AG08395 (cell line): ENCODE measurements around the gene FAT4.

ENCODE experiments used
- DNase-seq: peaks from one replicate; pipeline ENCODE4 v3.0.0; 2012; ENCODE audit warnings: mixed read lengths, low spot score

FAT4 gene

DNA sequence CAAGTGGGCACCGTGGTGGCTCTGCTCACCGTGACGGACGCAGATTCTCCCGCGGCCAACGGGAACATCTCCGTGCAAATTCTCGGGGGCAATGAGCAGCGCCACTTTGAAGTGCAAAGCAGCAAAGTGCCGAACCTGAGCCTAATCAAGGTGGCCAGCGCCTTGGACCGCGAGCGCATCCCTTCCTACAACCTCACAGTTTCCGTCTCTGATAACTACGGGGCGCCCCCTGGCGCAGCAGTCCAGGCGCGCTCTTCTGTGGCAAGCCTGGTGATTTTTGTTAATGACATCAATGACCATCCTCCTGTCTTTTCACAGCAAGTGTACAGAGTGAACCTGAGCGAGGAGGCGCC, 2.7 kb downstream of the FAT4 start:
- DNase-seq = peak; percentile 30

GRCh38 chr4:125319311-125319710, 4.6 kb downstream of the FAT4 start:
- no peak for DNase-seq

- peak; percentile 68 for DNase-seq
These were observed 7.1 kb downstream of the FAT4 start for GRCh38 chr4:125321709-125322365.

GRCh38 chr4:125322366-125322730, 7.6 kb downstream of the FAT4 start:
- no peak for DNase-seq

GRCh38 chr4:125323654-125324053, 8.9 kb downstream of the FAT4 start:
- peak; percentile 59 for DNase-seq

DNA sequence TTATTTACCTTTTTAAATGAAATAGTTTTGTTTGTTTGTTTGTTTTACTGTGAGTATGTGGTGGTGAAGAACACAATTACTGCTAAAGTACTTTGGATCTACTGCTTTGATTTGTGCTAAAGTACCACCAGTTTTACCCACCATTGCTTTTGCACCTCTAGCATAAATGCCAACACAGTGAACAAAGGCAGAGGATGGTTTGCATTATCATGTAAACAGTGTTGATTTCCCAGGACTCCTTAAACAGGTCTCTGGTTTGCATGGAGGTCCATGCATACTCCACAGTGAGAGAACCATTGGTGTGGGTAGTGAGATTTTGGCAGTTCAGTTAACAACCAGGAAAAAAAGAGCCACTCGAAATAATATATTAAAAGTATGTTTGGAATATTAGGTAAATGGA, 11.0 kb downstream of the FAT4 start:
- no peak for DNase-seq

- DNase-seq = no peak
These were observed 16.4 kb downstream of the FAT4 start for GRCh38 chr4:125331116-125331515.

GRCh38 chr4:125334926-125335325, 20.2 kb downstream of the FAT4 start:
- no peak for DNase-seq

- DNase-seq = no peak
These were observed 24.1 kb downstream of the FAT4 start for GRCh38 chr4:125338814-125339213.

DNA sequence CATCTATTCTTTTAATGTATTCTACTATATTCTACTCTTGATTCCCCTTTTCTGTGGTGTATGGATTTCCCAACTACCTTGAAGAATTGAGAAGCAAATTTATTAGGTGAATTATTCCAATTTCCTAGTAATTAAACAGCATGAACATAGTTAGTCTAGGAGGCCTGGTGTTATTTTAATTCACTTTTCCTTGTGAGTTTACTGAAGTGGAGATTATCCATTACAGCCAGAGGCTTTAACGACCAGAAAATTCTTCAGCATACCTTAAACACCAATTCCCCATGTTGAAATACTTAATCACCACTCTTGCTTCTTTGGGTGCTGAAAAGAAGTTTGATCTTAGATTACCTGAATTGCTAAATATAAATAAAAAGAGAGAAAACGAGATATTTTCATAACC, 29.4 kb downstream of the FAT4 start:
- no peak for DNase-seq

DNA sequence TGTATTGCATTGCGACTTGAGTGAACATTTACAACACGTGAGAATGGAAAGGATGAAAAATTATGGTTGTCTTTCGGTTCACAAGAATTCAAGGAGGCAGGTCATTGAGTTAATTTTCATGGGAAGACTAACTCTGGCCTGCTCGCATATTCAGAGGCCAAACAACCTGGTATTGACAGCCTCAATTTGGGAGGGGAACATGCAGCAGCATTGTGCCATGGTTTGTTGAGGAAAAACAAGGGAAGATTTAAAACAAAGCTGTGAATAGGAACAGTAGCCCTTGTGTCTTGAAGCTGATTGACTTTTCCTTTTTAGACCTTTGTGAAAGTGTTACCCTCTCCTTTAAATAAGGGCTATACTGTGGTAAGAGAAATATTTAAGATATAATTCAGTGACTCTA, 31.9 kb downstream of the FAT4 start:
- no peak for DNase-seq

DNA sequence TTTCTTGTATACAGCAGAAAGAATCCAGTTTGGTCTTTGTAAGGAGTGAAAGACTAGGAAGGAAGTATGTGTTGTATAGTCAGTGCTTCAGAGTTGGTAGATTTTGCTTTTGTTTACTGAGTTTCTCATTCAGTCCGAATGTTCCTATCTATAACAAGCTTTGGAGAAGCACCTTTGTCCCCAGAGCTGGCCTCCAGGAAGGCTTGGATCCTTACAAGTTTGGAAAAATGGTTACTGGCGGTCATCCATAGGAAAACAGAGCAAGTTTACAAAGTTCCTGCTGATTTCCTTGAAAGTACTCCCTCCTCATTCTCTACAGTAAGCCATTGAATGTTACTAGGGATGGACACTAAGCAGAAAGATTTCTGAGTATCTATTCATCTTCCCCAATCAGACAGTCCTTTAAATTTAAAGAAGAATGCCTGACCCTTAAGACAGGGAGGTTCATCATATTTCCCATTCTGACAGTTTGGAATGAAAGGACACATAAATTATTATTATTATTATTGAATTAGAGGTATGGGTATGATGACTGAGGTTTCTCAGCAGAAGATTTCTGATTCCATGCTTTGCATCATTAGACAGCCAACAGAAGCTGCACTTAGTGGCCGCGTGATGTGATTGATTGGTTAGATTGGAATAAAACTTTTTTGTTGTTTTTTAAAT, 35.8 kb downstream of the FAT4 start:
- no peak for DNase-seq

DNA sequence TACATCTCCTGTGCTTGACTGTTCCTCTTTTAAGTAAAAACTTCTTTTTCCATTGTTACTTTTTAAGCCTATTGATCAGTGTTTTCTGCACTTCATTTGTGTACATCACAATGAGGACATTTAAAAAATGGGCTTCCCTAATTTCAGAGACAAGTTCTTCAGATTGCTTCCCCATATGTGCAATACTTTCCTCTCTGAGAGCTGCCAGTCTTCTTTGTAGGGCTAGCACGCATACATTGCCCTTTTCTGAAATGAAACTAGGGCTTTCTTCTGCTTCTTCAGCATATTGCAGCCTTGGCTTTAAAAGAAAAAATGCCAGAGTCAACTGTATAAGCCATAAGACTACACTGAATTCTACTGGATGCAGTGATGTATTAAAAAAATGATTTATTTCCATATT, 37.8 kb downstream of the FAT4 start:
- DNase-seq = no peak

- DNase-seq = no peak
These were observed 38.4 kb downstream of the FAT4 start for GRCh38 chr4:125353131-125353530.

DNA sequence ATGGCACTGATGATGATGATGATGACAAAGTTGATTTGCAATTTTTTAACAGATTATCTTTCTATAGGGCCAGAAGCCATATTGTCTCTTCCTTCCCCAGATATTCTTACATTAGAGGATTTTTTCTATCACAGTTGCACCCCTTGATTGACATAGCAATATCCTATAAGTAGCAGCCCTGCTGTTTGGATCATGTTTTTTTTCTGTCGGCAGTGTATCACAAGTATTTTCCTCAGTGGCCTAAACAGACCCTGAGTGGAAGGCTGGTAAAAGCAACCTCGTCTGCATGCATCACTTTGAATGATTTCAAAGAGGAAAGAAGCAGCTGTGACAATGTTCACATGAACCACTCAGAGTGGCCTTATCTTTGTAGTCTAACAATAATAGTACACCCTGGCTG, 41.0 kb downstream of the FAT4 start:
- DNase-seq = no peak

GRCh38 chr4:125357675-125358074, 42.9 kb downstream of the FAT4 start:
- no peak for DNase-seq

GRCh38 chr4:125358453-125358852, 43.7 kb downstream of the FAT4 start:
- DNase-seq = no peak

DNA sequence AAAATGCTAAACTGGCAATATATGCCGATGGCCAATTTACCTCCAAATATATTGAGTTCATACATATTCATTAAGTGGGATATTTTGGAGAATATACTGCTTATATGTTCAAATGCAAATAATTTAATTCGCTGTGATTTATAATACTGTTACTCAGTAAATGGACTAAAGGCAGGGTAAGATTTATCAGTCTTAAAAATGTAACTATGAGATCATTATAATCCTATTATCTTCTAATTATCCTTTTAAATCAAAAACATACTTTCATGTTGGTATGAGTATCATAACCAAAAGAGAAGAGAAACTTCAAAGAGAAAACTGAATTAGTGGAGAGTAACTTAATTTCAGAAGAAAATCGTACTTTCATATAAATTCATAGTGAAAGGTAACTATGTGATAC, 44.6 kb downstream of the FAT4 start:
- DNase-seq = no peak

- DNase-seq = no peak
These were observed 45.3 kb downstream of the FAT4 start for GRCh38 chr4:125359960-125360634.

- DNase-seq = no peak
These were observed 46.0 kb downstream of the FAT4 start for GRCh38 chr4:125360727-125361126.
